Endometrial microvascular endothelial cells (primary cell): ENCODE measurements around the gene LRRC2. TPM values are rescaled to one million over a fixed set of nuclear protein-coding genes. Genes with fewer than 3 reads are reported as not detected.
"Not testable (repeated sequence)": the region's sequence is repeated elsewhere in the genome, so short reads cannot be mapped to it uniquely, and the experiment has no call there.

Source experiments
- in situ Hi-C: cut with HindIII; loops from 2 replicates; pipeline ENCODE4 v1.10.0; 2017; ENCODE audit warnings: low sequenced_read_pairs, low pct_unique_long_range_greater_than_20kb; ENCODE audit errors: inconsistent ontology term
- total RNA-seq: library from RNA; depleted of rRNA; stranded (reverse); fragments of >200 nt; gene quantifications from one replicate; pipeline ENCODE4 v1.2.3, GENCODE V29; 2015; ENCODE audit errors: inconsistent ontology term

Gene LRRC2
- total RNA-seq, 1 donor from 2014 or later, result 0.37 TPM

GRCh38 chr3:46509661-46510187 is 56.4 kb downstream of the LRRC2 start:
- in situ Hi-C loops, result no loop called here

DNA sequence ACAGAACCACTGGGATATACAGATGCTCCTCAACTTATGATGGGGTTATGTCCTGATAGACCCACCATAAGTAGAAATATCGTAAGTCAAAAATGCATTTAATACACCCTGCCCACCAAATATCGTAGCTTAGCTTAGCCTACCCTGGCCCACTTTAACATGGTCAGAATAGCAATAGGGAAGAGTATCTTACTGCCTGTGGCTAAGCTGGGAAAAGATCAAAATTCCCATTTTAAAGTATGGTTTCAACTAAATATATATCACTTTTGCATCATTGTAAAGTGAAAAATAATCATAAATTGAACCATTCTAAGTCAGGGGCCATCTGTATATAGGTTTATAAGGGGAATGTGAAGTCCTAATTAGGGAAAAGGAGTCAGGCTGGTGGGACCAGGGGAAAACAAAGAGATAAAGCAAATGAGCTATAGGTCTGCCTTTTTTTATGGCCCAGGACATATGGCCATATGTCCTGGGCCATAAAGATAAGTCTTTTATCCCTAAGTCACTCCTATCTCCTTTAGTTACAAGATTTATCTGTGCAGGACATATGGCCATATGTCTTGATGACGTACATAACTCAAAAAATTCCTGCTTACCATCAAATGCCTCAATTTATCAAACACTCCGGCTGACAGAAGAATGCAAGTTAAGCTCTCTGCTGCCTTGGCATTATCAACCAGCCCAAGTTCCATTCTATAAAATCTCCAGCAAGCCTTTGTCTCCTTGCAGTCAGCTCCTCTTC is 57.1 kb downstream of the LRRC2 start:
- in situ Hi-C loops, result no loop called here

DNA sequence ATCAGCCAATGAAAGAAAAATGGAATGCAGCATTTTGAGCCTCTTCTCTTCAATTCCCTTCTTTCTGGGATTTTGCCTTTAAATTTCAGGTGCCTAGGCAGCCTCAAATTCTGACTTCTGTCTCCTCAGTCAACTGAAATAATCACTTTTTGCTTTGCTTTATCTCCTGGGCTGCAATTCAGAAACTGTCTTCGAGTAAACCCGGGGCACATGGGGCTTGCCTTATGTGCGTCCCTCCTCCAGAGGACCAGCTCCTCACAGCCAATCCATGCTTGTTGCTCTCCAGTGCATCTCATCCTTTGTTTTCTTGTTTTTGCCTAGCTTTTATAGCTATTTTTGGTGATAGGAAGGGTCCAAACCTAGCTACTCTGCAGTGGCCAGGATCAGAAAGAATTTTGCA is 59.6 kb downstream of the LRRC2 start:
- in situ Hi-C loops, result no loop called here

GRCh38 chr3:46505953-46506352 is 60.1 kb downstream of the LRRC2 start:
- in situ Hi-C loops, result no loop called here

- in situ Hi-C loops, result no loop called here
Measured at GRCh38 chr3:46504789-46505188, 61.3 kb downstream of the LRRC2 start.

- in situ Hi-C loops, result no loop called here
Measured at GRCh38 chr3:46503200-46503874, 62.8 kb downstream of the LRRC2 start.

GRCh38 chr3:46501702-46502101 is 64.4 kb downstream of the LRRC2 start:
- in situ Hi-C loops, result no loop called here

- in situ Hi-C loops, result no loop called here
Measured at GRCh38 chr3:46500656-46501635, 65.2 kb downstream of the LRRC2 start.

DNA sequence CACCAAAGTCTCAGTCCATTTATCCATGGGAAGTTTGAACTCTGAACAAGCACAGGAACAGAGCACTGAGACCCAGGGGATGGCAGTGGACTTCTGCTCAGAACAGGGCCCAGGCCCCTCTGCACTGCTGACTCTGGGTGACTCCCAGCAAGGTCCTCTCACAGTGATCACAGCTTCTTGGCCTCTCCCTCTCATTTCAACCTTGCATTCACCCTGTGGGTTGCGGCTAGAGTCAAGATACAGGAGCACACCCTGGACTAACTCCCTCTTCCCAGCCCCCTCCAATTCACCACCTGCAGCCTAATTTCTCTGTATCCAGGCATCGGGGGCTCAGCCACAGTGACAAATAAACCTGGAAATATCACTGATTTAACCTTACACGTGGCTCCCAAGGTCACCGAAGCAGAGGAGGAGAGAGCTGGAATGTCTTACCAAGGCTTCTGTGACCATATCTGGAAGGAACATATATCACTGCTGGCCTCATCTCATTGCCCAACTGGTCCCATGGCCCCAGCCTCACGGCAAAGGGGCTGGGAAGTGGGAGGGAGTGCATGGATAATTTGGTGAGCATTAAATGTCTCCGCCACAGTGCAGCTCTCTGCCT is 67.1 kb downstream of the LRRC2 start:
- in situ Hi-C loops, result no loop called here

DNA sequence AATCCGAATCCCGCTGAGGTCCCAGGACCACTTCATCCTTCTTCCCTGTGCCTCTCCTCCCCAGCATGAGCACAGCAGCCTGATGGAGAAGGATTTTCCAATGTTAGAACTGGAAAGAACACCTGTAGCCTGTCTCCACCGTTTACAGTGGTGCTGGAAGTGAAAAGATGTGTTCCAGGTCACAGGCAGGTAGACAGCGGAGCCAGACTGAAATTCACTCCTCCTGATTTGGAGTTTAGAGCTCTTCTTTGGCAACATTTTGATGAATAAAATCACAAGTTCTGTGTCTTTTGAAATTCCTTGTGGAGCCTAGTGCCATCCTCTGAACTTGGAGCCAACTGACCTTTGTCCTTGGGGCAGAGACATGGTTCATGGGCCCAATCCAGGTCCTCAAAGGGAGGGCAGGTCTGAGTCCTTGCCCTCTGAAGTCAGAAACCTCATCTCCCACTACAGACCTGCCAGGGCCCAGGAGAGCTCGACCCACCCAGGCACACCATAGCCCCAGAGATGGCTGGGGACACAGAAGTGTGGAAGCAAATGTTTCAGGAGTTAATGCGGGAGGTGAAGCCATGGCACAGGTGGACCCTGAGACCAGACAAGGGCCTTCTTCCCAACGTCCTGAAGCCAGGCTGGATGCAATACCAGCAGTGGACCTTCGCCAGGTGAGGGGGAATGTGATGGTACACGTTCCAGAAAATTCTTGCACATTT is 68.4 kb downstream of the LRRC2 start, which contains the start of gene RTP3:
RTP3 (plus strand) TSS at position 421 of the 710 bp plus-strand sequence; CDS start at position 508, 87 bp downstream.
- in situ Hi-C loops, result no loop called here

DNA sequence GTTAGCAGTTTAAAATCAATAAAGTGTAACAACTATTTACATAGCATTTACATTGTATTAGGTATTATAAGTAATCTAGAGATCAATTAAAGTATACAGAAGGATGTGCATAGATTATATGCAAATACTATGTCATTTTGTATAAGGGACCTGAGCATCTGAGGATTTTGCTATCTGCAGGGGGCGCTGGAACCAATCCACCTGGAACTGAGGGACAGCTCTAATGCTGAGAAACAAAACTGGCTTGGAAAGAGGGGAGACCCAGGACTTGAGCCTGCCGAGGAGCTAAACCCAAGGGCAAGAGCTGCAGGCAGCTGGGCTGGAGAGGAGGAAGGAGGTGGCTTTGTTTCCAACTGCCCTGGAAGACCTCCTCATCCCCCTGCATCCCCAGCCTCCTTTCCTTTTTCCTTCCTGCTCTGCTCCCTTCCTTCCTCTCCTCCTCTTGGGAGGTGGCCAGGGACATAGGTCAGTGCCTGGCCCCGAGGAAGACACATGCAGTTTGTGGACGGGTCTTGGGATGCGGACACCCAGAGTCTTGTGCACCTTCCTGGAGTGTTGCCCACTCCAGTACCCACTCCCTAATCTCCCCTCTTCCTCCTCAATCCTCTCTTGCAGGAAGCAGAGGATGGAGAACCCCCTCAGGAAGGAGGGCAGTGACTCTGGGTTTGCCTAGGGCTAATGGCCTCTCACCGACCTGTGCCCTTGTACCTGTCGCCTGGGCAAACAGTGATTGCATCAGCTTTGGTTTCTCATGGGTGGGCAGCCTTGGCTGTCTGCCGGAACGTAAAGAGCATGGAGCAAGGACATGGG is 69.2 kb downstream of the LRRC2 start:
- in situ Hi-C loops, result no loop called here

GRCh38 chr3:46495901-46496456 is 70.1 kb downstream of the LRRC2 start:
- in situ Hi-C loops, result no loop called here

DNA sequence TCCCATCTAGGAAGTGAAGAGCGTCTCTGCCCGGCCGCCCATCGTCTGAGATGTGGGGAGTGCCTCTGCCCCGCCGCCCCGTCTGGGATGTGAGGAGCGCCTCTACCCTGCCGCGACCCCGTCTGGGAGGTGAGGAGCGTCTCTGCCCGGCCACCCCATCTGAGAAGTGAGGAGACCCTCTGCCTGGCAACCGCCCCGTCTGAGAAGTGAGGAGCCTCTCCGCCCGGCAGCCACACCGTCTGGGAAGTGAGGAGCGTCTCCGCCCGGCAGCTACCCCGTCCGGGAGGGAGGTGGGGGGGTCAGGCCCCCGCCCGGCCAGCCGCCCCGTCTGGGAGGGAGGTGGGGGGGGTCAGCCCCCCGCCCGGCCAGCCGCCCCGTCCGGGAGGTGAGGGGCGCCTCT is 71.6 kb downstream of the LRRC2 start:
- in situ Hi-C loops, result not testable (repeated sequence)

- in situ Hi-C loops, result no loop called here
Measured at GRCh38 chr3:46492890-46493547, 73.1 kb downstream of the LRRC2 start.

- in situ Hi-C loops, result no loop called here
Measured at GRCh38 chr3:46491089-46492070, 74.7 kb downstream of the LRRC2 start.
